ENCODE measurements around the gene FGF12. TPM values are rescaled to one million over a fixed set of nuclear protein-coding genes. Genes with fewer than 3 reads are reported as not detected.

Gene FGF12
- total RNA-seq, 1 donor from 2014 or later = not detected

- Mint-ChIP-seq H3K27me3 (ENCODE audit: low read depth) (no peaks in the 10 kb centered on the region), H3K4me3 (ENCODE audit: low read depth) (no peak overlapping the region)
Observed at GRCh38 chr3:192501401-192501800, 225.9 kb downstream of the FGF12 start.

GRCh38 chr3:192496905-192497587, 230.3 kb downstream of the FGF12 start:
- intact Hi-C loops (cut with micrococcal nuclease) = no loop called here
- Mint-ChIP-seq H3K27ac (no peak overlapping the region), H3K27me3 (ENCODE audit: low read depth) (no peaks in the 10 kb centered on the region), H3K36me3 (ENCODE audit: low read depth) (no peaks in the 10 kb centered on the region), H3K9me3 (no peaks in the 10 kb centered on the region), H3K4me3 (ENCODE audit: low read depth) (no peak overlapping the region), H3K4me1 (ENCODE audit: low read depth) (no peaks in the 10 kb centered on the region)
- DNase-seq (ENCODE audit: low spot score) = no peak

More at GRCh38 chr3:192501401-192501800, 225.9 kb downstream of the FGF12 start:
- no peaks in the 10 kb centered on the region for H3K9me3 Mint-ChIP-seq
- no peak for DNase-seq (ENCODE audit: low spot score)
- H3K27ac Mint-ChIP-seq = no peak overlapping the region
- H3K36me3 Mint-ChIP-seq (ENCODE audit: low read depth) = no peaks in the 10 kb centered on the region
- no peaks in the 10 kb centered on the region for H3K4me1 Mint-ChIP-seq (ENCODE audit: low read depth)
- intact Hi-C loops (cut with micrococcal nuclease) = no loop called here

GRCh38 chr3:192494174-192494573, 233.2 kb downstream of the FGF12 start:
- intact Hi-C loops (cut with micrococcal nuclease) = no loop called here
- no peaks in the 10 kb centered on the region for H3K4me1 Mint-ChIP-seq (ENCODE audit: low read depth)
- no peaks in the 10 kb centered on the region for H3K27me3 Mint-ChIP-seq (ENCODE audit: low read depth)
- no peaks in the 10 kb centered on the region for H3K9me3 Mint-ChIP-seq
- DNase-seq (ENCODE audit: low spot score) = no peak
- no peaks in the 10 kb centered on the region for H3K36me3 Mint-ChIP-seq (ENCODE audit: low read depth)
- no peak overlapping the region for H3K27ac Mint-ChIP-seq
- H3K4me3 Mint-ChIP-seq (ENCODE audit: low read depth) = no peak overlapping the region

GRCh38 chr3:192490720-192491119, 236.6 kb downstream of the FGF12 start:
- intact Hi-C loops (cut with micrococcal nuclease) = no loop called here
- Mint-ChIP-seq H3K4me1 (ENCODE audit: low read depth) (no peaks in the 10 kb centered on the region), H3K27ac (no peak overlapping the region), H3K36me3 (ENCODE audit: low read depth) (no peaks in the 10 kb centered on the region), H3K9me3 (no peaks in the 10 kb centered on the region), H3K27me3 (ENCODE audit: low read depth) (no peaks in the 10 kb centered on the region), H3K4me3 (ENCODE audit: low read depth) (no peak overlapping the region)
- no peak for DNase-seq (ENCODE audit: low spot score)

GRCh38 chr3:192489579-192489978, 237.8 kb downstream of the FGF12 start:
- H3K36me3 Mint-ChIP-seq (ENCODE audit: low read depth) = no peaks in the 10 kb centered on the region
- no peak for DNase-seq (ENCODE audit: low spot score)
- H3K4me1 Mint-ChIP-seq (ENCODE audit: low read depth) = no peaks in the 10 kb centered on the region
- no peaks in the 10 kb centered on the region for H3K9me3 Mint-ChIP-seq
- intact Hi-C loops (cut with micrococcal nuclease) = no loop called here
- no peaks in the 10 kb centered on the region for H3K27me3 Mint-ChIP-seq (ENCODE audit: low read depth)
- H3K27ac Mint-ChIP-seq = no peak overlapping the region
- no peak overlapping the region for H3K4me3 Mint-ChIP-seq (ENCODE audit: low read depth)

GRCh38 chr3:192487033-192487432, 240.3 kb downstream of the FGF12 start:
- no peaks in the 10 kb centered on the region for H3K9me3 Mint-ChIP-seq
- no peaks in the 10 kb centered on the region for H3K4me1 Mint-ChIP-seq (ENCODE audit: low read depth)
- DNase-seq (ENCODE audit: low spot score) = no peak
- H3K36me3 Mint-ChIP-seq (ENCODE audit: low read depth) = no peaks in the 10 kb centered on the region
- H3K27ac Mint-ChIP-seq = no peak overlapping the region
- H3K4me3 Mint-ChIP-seq (ENCODE audit: low read depth) = no peak overlapping the region
- H3K27me3 Mint-ChIP-seq (ENCODE audit: low read depth) = no peaks in the 10 kb centered on the region
- intact Hi-C loops (cut with micrococcal nuclease) = no loop called here

DNA sequence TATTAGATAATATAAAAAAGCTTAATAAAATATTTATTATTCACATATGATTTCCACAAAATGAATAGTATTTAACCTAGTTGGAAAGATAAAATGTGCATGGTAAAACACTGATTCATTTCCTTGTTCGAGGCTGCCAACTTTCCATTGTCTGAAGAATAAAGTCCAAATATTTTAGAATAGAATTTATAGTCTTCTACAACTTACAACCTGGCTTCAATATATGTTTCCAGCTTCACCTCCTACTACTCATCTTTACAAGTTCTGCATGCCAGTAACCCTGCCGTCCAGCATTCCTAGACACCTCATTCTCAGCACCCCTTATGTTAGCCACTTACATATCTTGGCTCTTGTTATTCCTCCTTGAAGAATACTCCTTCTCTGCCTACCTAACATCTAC, 244.5 kb downstream of the FGF12 start:
- Mint-ChIP-seq H3K36me3 (ENCODE audit: low read depth) (no peaks in the 10 kb centered on the region), H3K4me1 (ENCODE audit: low read depth) (no peaks in the 10 kb centered on the region), H3K27me3 (ENCODE audit: low read depth) (no peaks in the 10 kb centered on the region), H3K9me3 (no peaks in the 10 kb centered on the region), H3K4me3 (ENCODE audit: low read depth) (no peak overlapping the region), H3K27ac (no peak overlapping the region)
- no peak for DNase-seq (ENCODE audit: low spot score)
- intact Hi-C loops (cut with micrococcal nuclease) = no loop called here

DNA sequence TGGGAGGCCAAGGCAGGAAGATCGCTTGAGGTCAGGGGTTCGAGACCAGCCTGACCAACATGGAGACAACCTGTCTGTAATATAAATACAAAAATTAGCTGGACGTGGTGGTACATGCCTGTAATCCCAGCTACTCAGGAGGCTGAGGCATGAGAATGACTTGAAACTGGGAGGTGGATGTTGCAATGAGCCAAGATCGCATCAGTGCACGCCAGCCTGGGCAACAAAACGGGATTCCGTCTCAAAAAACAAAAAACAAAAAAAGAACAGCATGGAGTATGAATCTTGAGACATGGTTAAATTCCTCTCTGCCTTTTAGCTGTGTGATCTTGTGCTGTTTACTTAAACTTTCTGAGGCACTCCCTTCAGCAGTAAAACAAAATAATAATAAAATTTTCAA, 244.9 kb downstream of the FGF12 start:
- Mint-ChIP-seq H3K9me3 (no peaks in the 10 kb centered on the region), H3K27me3 (ENCODE audit: low read depth) (no peaks in the 10 kb centered on the region), H3K27ac (no peak overlapping the region), H3K36me3 (ENCODE audit: low read depth) (no peaks in the 10 kb centered on the region), H3K4me1 (ENCODE audit: low read depth) (no peaks in the 10 kb centered on the region), H3K4me3 (ENCODE audit: low read depth) (no peak overlapping the region)
- no peak for DNase-seq (ENCODE audit: low spot score)
- intact Hi-C loops (cut with micrococcal nuclease) = no loop called here

DNA sequence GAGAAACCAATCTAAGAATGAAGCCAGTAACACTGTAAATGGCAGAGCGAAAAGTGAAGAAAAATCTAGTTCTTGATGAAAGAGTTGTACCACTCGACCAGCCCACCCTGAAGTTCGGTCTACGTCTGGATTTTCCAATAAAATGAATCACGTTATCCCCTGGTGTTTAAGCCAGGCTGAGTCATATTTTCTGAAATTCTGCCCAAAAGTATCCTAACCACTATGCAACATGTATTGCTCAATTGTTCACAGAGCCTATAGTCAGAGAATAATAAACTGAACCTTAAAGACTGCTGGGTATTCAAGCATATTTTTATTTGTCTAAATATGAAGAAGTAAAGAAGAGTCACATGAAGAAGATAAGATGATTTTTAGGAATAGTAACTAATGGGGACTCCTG, 245.7 kb downstream of the FGF12 start:
- Mint-ChIP-seq H3K27me3 (ENCODE audit: low read depth) (no peaks in the 10 kb centered on the region), H3K36me3 (ENCODE audit: low read depth) (no peaks in the 10 kb centered on the region), H3K4me1 (ENCODE audit: low read depth) (no peaks in the 10 kb centered on the region), H3K27ac (no peak overlapping the region), H3K9me3 (no peaks in the 10 kb centered on the region), H3K4me3 (ENCODE audit: low read depth) (no peak overlapping the region)
- DNase-seq (ENCODE audit: low spot score) = no peak
- intact Hi-C loops (cut with micrococcal nuclease) = no loop called here

DNA sequence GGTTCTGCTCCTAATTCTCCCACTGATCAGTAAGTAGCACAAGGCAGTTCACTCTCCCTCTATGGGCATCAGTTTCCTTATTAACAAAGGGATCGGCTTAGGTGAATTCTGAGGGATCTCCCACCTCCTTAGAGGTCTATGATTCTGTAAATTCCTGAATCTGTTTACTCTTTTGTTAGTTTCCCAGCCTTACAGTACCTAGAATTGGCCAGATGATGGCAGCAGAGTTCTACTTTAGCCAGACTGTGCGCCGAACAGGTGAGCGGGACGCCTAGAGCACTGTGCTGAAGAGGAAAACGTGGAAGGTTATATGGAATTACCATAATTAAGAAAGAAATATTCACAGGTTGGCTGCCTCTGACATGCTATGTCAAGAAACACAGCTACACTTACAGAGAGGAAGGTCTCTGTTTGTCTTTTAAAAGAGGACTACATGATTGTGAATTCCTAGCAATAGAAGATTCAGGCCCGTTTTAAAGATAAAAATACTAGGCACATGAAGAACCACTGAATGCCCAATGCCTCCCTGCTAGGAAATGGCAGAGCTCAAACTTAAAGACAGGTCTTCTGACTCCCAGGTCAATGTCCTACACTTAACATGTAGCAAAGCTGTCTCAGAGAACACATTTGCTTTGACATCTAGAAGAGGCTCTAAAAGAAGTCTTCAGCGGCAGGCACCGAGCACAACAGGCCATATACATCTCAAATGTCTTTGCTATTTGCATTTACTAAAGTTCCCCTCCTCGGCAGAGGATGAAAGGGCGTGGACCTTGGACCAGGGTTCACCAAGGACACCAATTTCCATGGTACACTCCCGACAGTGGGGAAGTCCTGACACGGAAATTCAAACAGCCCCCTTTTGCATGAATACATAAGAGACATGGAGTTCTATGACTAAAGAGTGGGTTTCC, 259.9 kb downstream of the FGF12 start:
- H3K36me3 Mint-ChIP-seq (ENCODE audit: low read depth) = no peaks in the 10 kb centered on the region
- H3K27me3 Mint-ChIP-seq (ENCODE audit: low read depth) = peaks cover 8% of the 10 kb centered on the region
- no peaks in the 10 kb centered on the region for H3K9me3 Mint-ChIP-seq
- DNase-seq (ENCODE audit: low spot score) = no peak
- intact Hi-C loops (cut with micrococcal nuclease) = loop anchor here (2.0 to 5.0 kb wide), 2 partner anchors 335 to 1105 kb away; no protein-coding TSS in a partner anchor
- H3K27ac Mint-ChIP-seq = no peak overlapping the region
- H3K4me1 Mint-ChIP-seq (ENCODE audit: low read depth) = peaks cover 2% of the 10 kb centered on the region
- H3K4me3 Mint-ChIP-seq (ENCODE audit: low read depth) = no peak overlapping the region

- H3K27me3 Mint-ChIP-seq (ENCODE audit: low read depth) = peaks cover 23% of the 10 kb centered on the region
- no peaks in the 10 kb centered on the region for H3K9me3 Mint-ChIP-seq
- H3K36me3 Mint-ChIP-seq (ENCODE audit: low read depth) = no peaks in the 10 kb centered on the region
- intact Hi-C loops (cut with micrococcal nuclease) = no loop called here
- no peak for DNase-seq (ENCODE audit: low spot score)
- H3K4me3 Mint-ChIP-seq (ENCODE audit: low read depth) = no peak overlapping the region
- peaks cover 2% of the 10 kb centered on the region for H3K4me1 Mint-ChIP-seq (ENCODE audit: low read depth)
- no peak overlapping the region for H3K27ac Mint-ChIP-seq
Observed at GRCh38 chr3:192449036-192449435, 278.3 kb downstream of the FGF12 start.

DNA sequence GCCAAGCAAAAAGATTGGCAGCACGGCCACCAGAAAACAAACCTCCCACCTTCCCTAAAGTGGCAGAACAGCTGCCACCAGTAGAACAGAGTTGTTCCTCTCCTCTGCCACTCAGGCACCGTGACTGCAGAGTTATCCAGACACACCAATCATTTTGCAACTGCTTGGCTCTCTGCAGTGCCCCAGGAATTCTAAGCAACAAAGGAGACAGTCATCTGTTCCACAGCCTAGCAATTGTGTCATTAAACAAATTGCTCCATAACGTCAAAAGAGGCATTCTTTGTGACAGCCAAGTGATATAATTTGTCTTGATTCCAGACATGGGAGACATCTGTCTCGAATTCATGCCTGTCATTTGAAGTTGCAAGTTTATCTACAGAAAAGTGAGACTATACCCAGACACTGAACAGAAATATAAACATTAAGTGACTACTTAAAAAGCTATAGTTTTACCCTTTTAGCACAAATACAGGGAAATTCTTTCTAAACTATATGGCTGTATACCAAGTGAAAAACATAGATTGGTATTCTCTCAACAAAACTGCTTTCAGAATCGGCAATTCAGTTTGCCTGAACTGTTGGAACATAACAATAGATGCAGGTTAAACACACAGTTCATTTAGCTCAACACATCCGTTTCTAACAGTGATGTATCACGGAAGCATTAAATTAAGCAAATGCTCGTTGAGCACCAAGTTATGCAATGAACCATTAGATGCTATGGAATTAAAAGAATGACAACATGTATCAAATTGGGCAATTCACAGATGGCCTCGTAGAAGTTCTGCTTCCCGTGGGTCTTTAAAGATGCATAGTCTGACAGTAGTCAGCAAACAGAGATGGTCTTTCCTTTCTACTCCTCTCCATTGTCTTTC, 281.3 kb downstream of the FGF12 start:
- no peak overlapping the region for H3K4me3 Mint-ChIP-seq (ENCODE audit: low read depth)
- intact Hi-C loops (cut with micrococcal nuclease) = loop anchor here (2.0 kb wide), 1 partner anchor 315 kb away; no protein-coding TSS in a partner anchor
- H3K9me3 Mint-ChIP-seq = no peaks in the 10 kb centered on the region
- peaks cover 2% of the 10 kb centered on the region for H3K4me1 Mint-ChIP-seq (ENCODE audit: low read depth)
- H3K27me3 Mint-ChIP-seq (ENCODE audit: low read depth) = peaks cover 23% of the 10 kb centered on the region
- no peaks in the 10 kb centered on the region for H3K36me3 Mint-ChIP-seq (ENCODE audit: low read depth)
- no peak for DNase-seq (ENCODE audit: low spot score)
- H3K27ac Mint-ChIP-seq = no peak overlapping the region
